Esophagus (tissue), 2 donors: ENCODE results near the gene TPRG1L. TPM values are rescaled to one million over a fixed set of nuclear protein-coding genes. Genes with fewer than 3 reads are reported as not detected.

Experiments used
- H3K27ac ChIP-seq, 2 donors: one replicate each; pipeline ENCODE4 v1.5.1; 2013; ENCODE audit warnings: low read depth in 2 of 2, mild to moderate bottlenecking in 2 of 2, inconsistent platforms in 1 of 2, low read length in 1 of 2, moderate library complexity in 1 of 2
- H3K27me3 ChIP-seq, 2 donors: one replicate each; pipeline ENCODE4 v1.6.1; 2013; ENCODE audit warnings: low read length in 2 of 2, control low read depth in 1 of 2, mild to moderate bottlenecking in 1 of 2; ENCODE audit not compliant: insufficient read depth in 2 of 2, control insufficient read depth in 1 of 2
- H3K36me3 ChIP-seq, 2 donors: one replicate each; pipeline ENCODE4 v1.6.1; 2013; ENCODE audit warnings: low read length in 1 of 2; ENCODE audit not compliant: control insufficient read depth in 2 of 2, insufficient read depth in 2 of 2
- H3K4me1 ChIP-seq, 2 donors: one replicate each; pipeline ENCODE4 v1.6.1; 2013; ENCODE audit warnings: low read length in 1 of 2; ENCODE audit not compliant: control insufficient read depth in 2 of 2, insufficient read depth in 2 of 2
- H3K4me3 ChIP-seq, 2 donors: one replicate each; pipeline ENCODE4 v1.5.1; 2013; ENCODE audit warnings: low read length in 2 of 2, mild to moderate bottlenecking in 2 of 2, low read depth in 1 of 2, moderate library complexity in 1 of 2
- H3K9me3 ChIP-seq, 2 donors: one replicate each; pipeline ENCODE4 v1.6.1; 2013; ENCODE audit warnings: mild to moderate bottlenecking in 2 of 2, low read depth in 1 of 2, low read length in 1 of 2, moderate library complexity in 1 of 2; ENCODE audit not compliant: control insufficient read depth in 2 of 2, insufficient read depth in 1 of 2
- WGBS, 2 donors: extraction: QIAGEN DNeasy Blood & Tissue Kit; methylation state at CpG; one replicate each; pipeline ENCODE4 v1.1.7; 2013; 5-methylcytosine and 5-hydroxymethylcytosine counted together
- polyA plus RNA-seq, 2 donors: library from polyadenylated mRNA; stranded (reverse); fragments of 200-250 nt; gene quantifications; one replicate each; pipeline ENCODE4 v1.2.3, GENCODE V29; 2013
- donor health status: healthy with polysubstance abuse.
- donor health status: Bipolar disorder and iron deficiency.

TPRG1L gene
- polyA plus RNA-seq, 2 donors, result 20.1 to 32.8 TPM

GRCh38 chr1:3639397-3639911 lies 14.6 kb downstream of the TPRG1L start:
- H3K36me3 ChIP-seq, result peaks cover 0 to 40% of the 10 kb centered on the region in 2 donors

GRCh38 chr1:3640121-3640837 lies 15.5 kb downstream of the TPRG1L start:
- Histone ChIP-seq H3K4me3 (no peak overlapping the region), H3K27ac (no peak overlapping the region), H3K4me1 (no peaks in the 10 kb centered on the region), H3K36me3 (peaks cover 0 to 36% of the 10 kb centered on the region in 2 donors), H3K27me3 (no peaks in the 10 kb centered on the region), H3K9me3 (no peaks in the 10 kb centered on the region)
- WGBS, 2 donors, result 82 to 90% methylated on average over 29 to 36 of the region's 36 CpGs

More at GRCh38 chr1:3639397-3639911, 14.6 kb downstream of the TPRG1L start:
- H3K4me1 ChIP-seq, result no peaks in the 10 kb centered on the region
- no peak overlapping the region for H3K27ac ChIP-seq
- no peak overlapping the region for H3K4me3 ChIP-seq
- H3K27me3 ChIP-seq, result no peaks in the 10 kb centered on the region
- H3K9me3 ChIP-seq, result no peaks in the 10 kb centered on the region
- 93% methylated on average over 23 of the region's 23 CpGs for WGBS, 2 donors

- Histone ChIP-seq H3K27me3 (no peaks in the 10 kb centered on the region), H3K4me3 (no peak overlapping the region), H3K4me1 (peaks cover 0 to 2% of the 10 kb centered on the region in 2 donors), H3K36me3 (peaks cover 0 to 35% of the 10 kb centered on the region in 2 donors), H3K27ac (no peak overlapping the region), H3K9me3 (no peaks in the 10 kb centered on the region)
- 94 to 96% methylated on average over 26 of the region's 26 CpGs for WGBS, 2 donors
Measured at GRCh38 chr1:3641046-3641760, 16.4 kb downstream of the TPRG1L start.

- Histone ChIP-seq H3K27ac (no peak overlapping the region), H3K36me3 (peaks cover 0 to 31% of the 10 kb centered on the region in 2 donors), H3K4me1 (peaks cover 0 to 2% of the 10 kb centered on the region in 2 donors), H3K4me3 (no peak overlapping the region), H3K9me3 (no peaks in the 10 kb centered on the region), H3K27me3 (no peaks in the 10 kb centered on the region)
- WGBS, 2 donors, result 95 to 98% methylated on average over 11 of the region's 11 CpGs
Measured at GRCh38 chr1:3641816-3642215, 17.0 kb downstream of the TPRG1L start.

GRCh38 chr1:3642919-3643675 lies 18.3 kb downstream of the TPRG1L start:
- no peak overlapping the region for H3K27ac ChIP-seq
- peaks cover 0 to 29% of the 10 kb centered on the region in 2 donors for H3K36me3 ChIP-seq
- H3K9me3 ChIP-seq, result no peaks in the 10 kb centered on the region
- WGBS, 2 donors, result 89 to 93% methylated on average over 38 to 42 of the region's 43 CpGs
- H3K27me3 ChIP-seq, result no peaks in the 10 kb centered on the region
- H3K4me1 ChIP-seq, result peaks cover 0 to 2% of the 10 kb centered on the region in 2 donors
- H3K4me3 ChIP-seq, result no peak overlapping the region

GRCh38 chr1:3644273-3644672 lies 19.5 kb downstream of the TPRG1L start:
- Histone ChIP-seq H3K4me1 (peaks cover 0 to 2% of the 10 kb centered on the region in 2 donors), H3K9me3 (no peaks in the 10 kb centered on the region), H3K36me3 (peaks cover 0 to 27% of the 10 kb centered on the region in 2 donors), H3K27me3 (no peaks in the 10 kb centered on the region), H3K4me3 (no peak overlapping the region), H3K27ac (no peak overlapping the region)
- 90 to 93% methylated on average over 17 to 23 of the region's 25 CpGs for WGBS, 2 donors

GRCh38 chr1:3645247-3645646 lies 20.4 kb downstream of the TPRG1L start:
- 95 to 96% methylated on average over 31 to 43 of the region's 43 CpGs for WGBS, 2 donors
- Histone ChIP-seq H3K36me3 (peaks cover 0 to 20% of the 10 kb centered on the region in 2 donors), H3K4me1 (peaks cover 0 to 2% of the 10 kb centered on the region in 2 donors), H3K4me3 (no peak overlapping the region), H3K27me3 (no peaks in the 10 kb centered on the region), H3K27ac (no peak overlapping the region), H3K9me3 (no peaks in the 10 kb centered on the region)

GRCh38 chr1:3645666-3646355 lies 21.0 kb downstream of the TPRG1L start:
- no peak overlapping the region for H3K27ac ChIP-seq
- H3K4me3 ChIP-seq, result no peak overlapping the region
- H3K36me3 ChIP-seq, result peaks cover 0 to 20% of the 10 kb centered on the region in 2 donors
- H3K27me3 ChIP-seq, result peaks cover 0 to 4% of the 10 kb centered on the region in 2 donors
- H3K4me1 ChIP-seq, result peaks cover 2 to 4% of the 10 kb centered on the region in 2 donors
- WGBS, 2 donors, result 95 to 96% methylated on average over 27 of the region's 27 CpGs
- H3K9me3 ChIP-seq, result no peaks in the 10 kb centered on the region

GRCh38 chr1:3646596-3646995 lies 21.8 kb downstream of the TPRG1L start:
- no peaks in the 10 kb centered on the region for H3K9me3 ChIP-seq
- H3K36me3 ChIP-seq, result peaks cover 0 to 17% of the 10 kb centered on the region in 2 donors
- peaks cover 2 to 9% of the 10 kb centered on the region in 2 donors for H3K4me1 ChIP-seq
- H3K27ac ChIP-seq, result no peak overlapping the region
- H3K27me3 ChIP-seq, result peaks cover 0 to 12% of the 10 kb centered on the region in 2 donors
- 95 to 96% methylated on average over 20 of the region's 20 CpGs for WGBS, 2 donors
- no peak overlapping the region for H3K4me3 ChIP-seq
